ENCODE data around the gene ITGA3.
A peak's percentile ranks its signal among the peaks of the same experiment; 100 is the strongest.

Gene ITGA3

GRCh38 chr17:50078430-50078829 lies 22.5 kb downstream of the ITGA3 start:
- no peak for DNase-seq (ENCODE audit: low read depth)
- TF ChIP-seq MYC (IDR thresholded peaks at IDR 0.05; ENCODE audit: low read depth, low read length) (no peak), POLR2A (IDR thresholded peaks at IDR 0.05; ENCODE audit: extremely low read depth, insufficient read length) (no peak)
- TF ChIP-seq, protein P1, sequence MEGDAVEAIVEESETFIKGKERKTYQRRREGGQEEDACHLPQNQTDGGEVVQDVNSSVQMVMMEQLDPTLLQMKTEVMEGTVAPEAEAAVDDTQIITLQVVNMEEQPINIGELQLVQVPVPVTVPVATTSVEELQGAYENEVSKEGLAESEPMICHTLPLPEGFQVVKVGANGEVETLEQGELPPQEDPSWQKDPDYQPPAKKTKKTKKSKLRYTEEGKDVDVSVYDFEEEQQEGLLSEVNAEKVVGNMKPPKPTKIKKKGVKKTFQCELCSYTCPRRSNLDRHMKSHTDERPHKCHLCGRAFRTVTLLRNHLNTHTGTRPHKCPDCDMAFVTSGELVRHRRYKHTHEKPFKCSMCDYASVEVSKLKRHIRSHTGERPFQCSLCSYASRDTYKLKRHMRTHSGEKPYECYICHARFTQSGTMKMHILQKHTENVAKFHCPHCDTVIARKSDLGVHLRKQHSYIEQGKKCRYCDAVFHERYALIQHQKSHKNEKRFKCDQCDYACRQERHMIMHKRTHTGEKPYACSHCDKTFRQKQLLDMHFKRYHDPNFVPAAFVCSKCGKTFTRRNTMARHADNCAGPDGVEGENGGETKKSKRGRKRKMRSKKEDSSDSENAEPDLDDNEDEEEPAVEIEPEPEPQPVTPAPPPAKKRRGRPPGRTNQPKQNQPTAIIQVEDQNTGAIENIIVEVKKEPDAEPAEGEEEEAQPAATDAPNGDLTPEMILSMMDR (IDR thresholded peaks at IDR 0.05; ENCODE audit: low read depth, low read length) = no peak
- TF ChIP-seq, protein P2, sequence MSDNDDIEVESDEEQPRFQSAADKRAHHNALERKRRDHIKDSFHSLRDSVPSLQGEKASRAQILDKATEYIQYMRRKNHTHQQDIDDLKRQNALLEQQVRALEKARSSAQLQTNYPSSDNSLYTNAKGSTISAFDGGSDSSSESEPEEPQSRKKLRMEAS (IDR thresholded peaks at IDR 0.05; ENCODE audit: low read depth, low read length) = no peak
- H3K4me3 ChIP-seq (ENCODE audit: low read depth, low read length) = no peak overlapping the region

DNA sequence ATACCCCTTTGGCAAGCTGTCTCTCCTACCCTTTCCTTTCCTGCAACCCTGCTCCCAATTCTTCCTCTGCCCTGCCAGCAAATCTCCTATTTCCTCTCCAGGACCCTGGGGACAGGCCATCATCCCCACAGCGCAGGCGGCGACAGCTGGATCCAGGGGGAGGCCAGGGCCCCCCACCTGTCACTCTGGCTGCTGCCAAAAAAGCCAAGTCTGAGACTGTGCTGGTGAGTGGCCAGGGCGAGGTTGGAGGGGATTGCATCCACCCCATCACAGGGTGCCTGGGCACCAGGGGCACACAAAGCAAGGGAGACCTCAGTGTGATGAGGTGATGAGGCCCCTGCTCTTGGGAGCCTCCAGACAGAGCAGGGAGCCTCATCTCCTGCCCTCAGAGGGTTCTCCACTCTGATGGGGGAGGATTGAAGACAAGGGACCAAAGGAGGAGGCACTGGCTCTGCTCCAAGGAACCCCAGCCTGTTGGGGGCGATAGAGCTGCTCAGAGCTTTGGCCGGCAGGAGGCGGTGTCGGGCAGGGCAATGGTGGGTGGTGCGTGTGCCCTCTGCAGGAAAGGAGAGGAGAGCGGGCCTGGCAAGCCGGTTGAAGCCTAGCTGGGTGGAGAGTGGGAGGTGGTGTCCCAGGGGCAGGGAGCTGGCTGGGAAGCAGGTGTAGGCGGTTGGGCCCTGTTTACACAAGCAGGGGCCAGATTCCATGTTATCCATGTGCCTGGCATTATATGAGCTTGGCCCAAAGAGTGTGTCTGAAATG lies 23.6 kb downstream of the ITGA3 start:
- peak; percentile 68 for DNase-seq (ENCODE audit: low read depth)
- no peak overlapping the region for H3K4me3 ChIP-seq (ENCODE audit: low read depth, low read length)
- TF ChIP-seq POLR2A (IDR thresholded peaks at IDR 0.05; ENCODE audit: extremely low read depth, insufficient read length) = no peak
- TF ChIP-seq, protein P1 (IDR thresholded peaks at IDR 0.05; ENCODE audit: low read depth, low read length) = peak; percentile 93

DNA sequence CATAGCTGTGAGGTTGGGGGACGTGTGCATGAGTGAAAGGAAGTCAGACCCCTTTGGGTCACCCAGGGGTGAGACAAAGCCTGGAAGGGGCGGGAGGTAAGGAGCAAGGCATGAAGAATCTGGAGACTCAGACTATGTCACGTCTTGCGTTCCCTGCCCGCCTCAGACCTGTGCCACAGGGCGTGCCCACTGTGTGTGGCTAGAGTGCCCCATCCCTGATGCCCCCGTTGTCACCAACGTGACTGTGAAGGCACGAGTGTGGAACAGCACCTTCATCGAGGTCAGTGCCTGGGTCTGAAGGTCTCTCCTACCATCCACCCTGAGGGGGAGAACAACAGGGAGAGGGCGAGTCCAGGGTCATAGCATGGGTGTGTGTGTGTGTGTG lies 24.2 kb downstream of the ITGA3 start:
- no peak overlapping the region for H3K4me3 ChIP-seq (ENCODE audit: low read depth, low read length)
- TF ChIP-seq MYC (IDR thresholded peaks at IDR 0.05; ENCODE audit: low read depth, low read length) = no peak
- TF ChIP-seq, protein P2 (IDR thresholded peaks at IDR 0.05; ENCODE audit: low read depth, low read length) = no peak
- TF ChIP-seq, protein P1 (IDR thresholded peaks at IDR 0.05; ENCODE audit: low read depth, low read length) = no peak
- TF ChIP-seq POLR2A (IDR thresholded peaks at IDR 0.05; ENCODE audit: extremely low read depth, insufficient read length) = no peak
- DNase-seq (ENCODE audit: low read depth) = no peak

DNA sequence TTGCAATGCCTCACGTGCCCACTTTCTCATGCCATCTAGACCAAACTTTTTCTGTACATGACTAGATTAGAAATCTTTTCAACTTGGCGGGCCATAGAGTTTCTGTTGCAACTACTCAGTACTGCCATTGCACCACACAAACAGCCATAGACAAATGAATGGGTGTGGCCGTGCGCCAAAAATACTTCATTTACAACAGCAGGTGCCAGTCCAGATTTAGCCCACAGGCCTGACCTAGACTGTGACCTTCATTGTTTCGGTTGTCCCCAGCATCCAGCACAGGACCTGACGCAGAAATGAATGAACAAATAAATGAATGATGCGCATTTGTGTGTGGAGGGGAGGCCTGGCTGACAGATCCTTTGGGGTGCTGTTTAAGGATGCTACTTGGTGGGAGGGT lies 24.9 kb downstream of the ITGA3 start:
- no peak for DNase-seq (ENCODE audit: low read depth)
- TF ChIP-seq, protein P2 (IDR thresholded peaks at IDR 0.05; ENCODE audit: low read depth, low read length) = no peak
- TF ChIP-seq MYC (IDR thresholded peaks at IDR 0.05; ENCODE audit: low read depth, low read length) = no peak
- TF ChIP-seq, protein P1 (IDR thresholded peaks at IDR 0.05; ENCODE audit: low read depth, low read length) = no peak
- no peak for TF ChIP-seq POLR2A (IDR thresholded peaks at IDR 0.05; ENCODE audit: extremely low read depth, insufficient read length)
- H3K4me3 ChIP-seq (ENCODE audit: low read depth, low read length) = no peak overlapping the region

DNA sequence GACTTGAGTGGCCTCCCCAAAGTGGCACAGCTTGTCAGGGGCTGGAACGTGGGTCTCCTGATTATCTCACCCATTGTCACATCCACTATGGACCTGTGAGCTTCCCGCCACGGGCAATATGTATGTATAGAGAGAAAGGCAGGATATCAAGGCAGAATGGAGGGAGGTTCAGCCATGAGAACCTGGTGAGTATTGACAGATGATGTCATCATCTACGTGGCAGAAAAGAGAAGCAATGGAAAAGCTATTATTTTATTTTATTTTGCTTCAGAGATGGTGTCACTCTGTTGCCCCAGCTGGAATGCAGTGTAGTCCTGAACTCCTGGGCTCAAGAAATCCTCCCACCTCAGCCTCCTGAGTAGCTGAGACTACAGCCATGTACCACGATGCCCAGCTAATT lies 25.8 kb downstream of the ITGA3 start:
- TF ChIP-seq, protein P1 (IDR thresholded peaks at IDR 0.05; ENCODE audit: low read depth, low read length) = no peak
- TF ChIP-seq MYC (IDR thresholded peaks at IDR 0.05; ENCODE audit: low read depth, low read length) = no peak
- H3K4me3 ChIP-seq (ENCODE audit: low read depth, low read length) = no peak overlapping the region
- DNase-seq (ENCODE audit: low read depth) = no peak

All from NB4 (cell line).